WTC11 (cell line): ENCODE measurements around the gene ZBTB21. TPM values are rescaled to one million over a fixed set of nuclear protein-coding genes. Genes with fewer than 3 reads are reported as not detected.

Source experiments
- ATAC-seq: fragments of 200-7000 bp; cut with Tn5 transposase; 2 replicates; pipeline ENCODE4 v1.10.0; 2021; ENCODE audit warnings: mild to moderate bottlenecking, moderate library complexity
- CTCF ChIA-PET: fragments of 300-600 bp; sonication (Branson Sonifier 250); formaldehyde crosslinking; loops from one replicate; lab custom pipeline; 2021; ENCODE audit warnings: antibody characterized with exemption; lab: Charles Lee
- POLR2A ChIA-PET: fragments of 350-600 bp; sonication (Branson Sonifier 250); formaldehyde crosslinking; loops from one replicate; lab custom pipeline; 2021; ENCODE audit warnings: antibody characterized with exemption; lab: Charles Lee
- DNase-seq: peaks from one replicate; pipeline ENCODE4 v3.0.0; 2021; ENCODE audit warnings: low spot score
- H3K27ac Mint-ChIP-seq: 2 replicates; pipeline ENCODE4 v1.8.0; 2021; ENCODE audit warnings: mixed read lengths
- H3K27me3 Mint-ChIP-seq: 2 replicates; pipeline ENCODE4 v1.8.0; 2021; ENCODE audit warnings: low read depth, mild to moderate bottlenecking, moderate library complexity, mixed read lengths
- H3K36me3 Mint-ChIP-seq: 2 replicates; pipeline ENCODE4 v1.8.0; 2021; ENCODE audit warnings: mixed read lengths
- H3K4me1 Mint-ChIP-seq: 2 replicates; pipeline ENCODE4 v1.8.0; 2022; ENCODE audit warnings: mixed read lengths
- H3K4me3 Mint-ChIP-seq: 2 replicates; pipeline ENCODE4 v1.8.0; 2021; ENCODE audit warnings: mild to moderate bottlenecking, moderate library complexity, mixed read lengths
- H3K9me3 Mint-ChIP-seq: 2 replicates; pipeline ENCODE4 v1.8.0; 2021; ENCODE audit warnings: mixed read lengths
- ATF1 ChIP-seq: sonication (generic); formaldehyde crosslinking; IDR thresholded peaks from 2 replicates; pipeline ENCODE4 v1.8.1; 2023; ENCODE audit warnings: mild to moderate bottlenecking, moderate library complexity, missing genetic modification reagents
- TEAD1 ChIP-seq: sonication (generic); formaldehyde crosslinking; IDR thresholded peaks from 2 replicates; pipeline ENCODE4 v1.8.0; 2022; ENCODE audit warnings: mild to moderate bottlenecking, missing genetic modification reagents
- ZNF396 ChIP-seq: fragments of 250-450 bp; sonication (Bioruptor Pico); IDR thresholded peaks from 2 replicates; pipeline ENCODE4 v1.8.0; 2021; ENCODE audit warnings: mild to moderate bottlenecking, moderate library complexity, borderline replicate concordance
- ZNF423 ChIP-seq: fragments of 250-450 bp; sonication (Bioruptor Pico); IDR thresholded peaks from 2 replicates; pipeline ENCODE4 v2.1.2; 2022; ENCODE audit warnings: mild to moderate bottlenecking, moderate library complexity
- total RNA-seq: library from RNA; stranded (reverse); gene quantifications from 3 replicates; pipeline ENCODE4 v1.2.3, GENCODE V29; 2021
- TF ChIP-seq, protein P1 (sequence below): sonication (generic); formaldehyde crosslinking; IDR thresholded peaks from 2 replicates; pipeline ENCODE4 v1.8.0; 2022; ENCODE audit warnings: mild to moderate bottlenecking, missing genetic modification reagents
- TF ChIP-seq, protein P2 (sequence below): sonication (generic); formaldehyde crosslinking; IDR thresholded peaks from 2 replicates; pipeline ENCODE4 v1.8.0; 2022; ENCODE audit warnings: missing genetic modification reagents
- TF ChIP-seq, protein P3 (sequence below): fragments of 200-600 bp; IDR thresholded peaks from 2 replicates; pipeline ENCODE4 v1.8.0; 2022; ENCODE audit warnings: antibody characterized with exemption
- TF ChIP-seq, protein P4 (sequence below): sonication (generic); formaldehyde crosslinking; IDR thresholded peaks from 2 replicates; pipeline ENCODE4 v1.8.0; 2023; ENCODE audit warnings: mild to moderate bottlenecking, missing genetic modification reagents
- TF ChIP-seq, protein P5 (sequence below): fragments of 250-450 bp; sonication (Bioruptor Pico); IDR thresholded peaks from 2 replicates; pipeline ENCODE4 v1.8.0; 2021; ENCODE audit warnings: mild to moderate bottlenecking
- TF ChIP-seq, protein P6 (sequence below): sonication (generic); formaldehyde crosslinking; IDR thresholded peaks from 2 replicates; pipeline ENCODE4 v1.8.0; 2022; ENCODE audit warnings: mild to moderate bottlenecking, missing genetic modification reagents
- TF ChIP-seq, protein P7 (sequence below): sonication (generic); formaldehyde crosslinking; IDR thresholded peaks from 2 replicates; pipeline ENCODE4 v1.8.0; 2022; ENCODE audit warnings: mild to moderate bottlenecking, missing genetic modification reagents

ZBTB21 gene
- total RNA-seq, 1 experiment from 2014 or later: 13.8 TPM

DNA sequence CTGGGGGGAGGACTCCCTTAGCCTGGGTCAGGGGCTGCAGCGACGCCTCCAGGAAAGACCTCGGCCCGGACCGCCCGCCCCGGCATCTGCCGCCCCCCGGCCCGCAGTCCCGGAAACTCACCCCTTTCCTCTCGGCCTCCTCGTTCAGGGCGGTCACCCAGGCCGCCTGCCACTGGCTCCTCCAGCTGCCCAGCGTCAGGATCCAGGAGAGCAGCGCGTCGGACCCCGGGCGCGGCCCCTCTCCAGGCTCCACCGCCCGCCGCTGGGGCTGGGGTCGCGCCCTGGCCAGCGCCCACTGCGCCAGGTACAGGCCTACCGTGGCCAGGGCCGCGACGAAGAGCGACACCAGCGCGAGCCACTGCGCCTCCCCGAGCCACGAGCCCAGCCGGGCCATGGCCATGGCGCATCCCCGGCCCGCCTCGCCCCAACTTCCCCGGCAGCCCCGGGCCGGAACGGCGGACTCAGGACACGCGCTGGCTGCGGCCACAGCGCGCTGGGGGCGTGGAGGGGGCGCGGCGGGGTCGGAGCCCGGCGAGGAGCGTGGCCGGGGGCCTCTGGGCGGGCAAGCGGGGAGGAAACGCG, 56.8 kb downstream of the ZBTB21 start (continued):
- TF ChIP-seq, protein P1, sequence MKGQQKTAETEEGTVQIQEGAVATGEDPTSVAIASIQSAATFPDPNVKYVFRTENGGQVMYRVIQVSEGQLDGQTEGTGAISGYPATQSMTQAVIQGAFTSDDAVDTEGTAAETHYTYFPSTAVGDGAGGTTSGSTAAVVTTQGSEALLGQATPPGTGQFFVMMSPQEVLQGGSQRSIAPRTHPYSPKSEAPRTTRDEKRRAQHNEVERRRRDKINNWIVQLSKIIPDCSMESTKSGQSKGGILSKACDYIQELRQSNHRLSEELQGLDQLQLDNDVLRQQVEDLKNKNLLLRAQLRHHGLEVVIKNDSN (CRISPR knock-in tag): no peak
- TF ChIP-seq, protein P2, sequence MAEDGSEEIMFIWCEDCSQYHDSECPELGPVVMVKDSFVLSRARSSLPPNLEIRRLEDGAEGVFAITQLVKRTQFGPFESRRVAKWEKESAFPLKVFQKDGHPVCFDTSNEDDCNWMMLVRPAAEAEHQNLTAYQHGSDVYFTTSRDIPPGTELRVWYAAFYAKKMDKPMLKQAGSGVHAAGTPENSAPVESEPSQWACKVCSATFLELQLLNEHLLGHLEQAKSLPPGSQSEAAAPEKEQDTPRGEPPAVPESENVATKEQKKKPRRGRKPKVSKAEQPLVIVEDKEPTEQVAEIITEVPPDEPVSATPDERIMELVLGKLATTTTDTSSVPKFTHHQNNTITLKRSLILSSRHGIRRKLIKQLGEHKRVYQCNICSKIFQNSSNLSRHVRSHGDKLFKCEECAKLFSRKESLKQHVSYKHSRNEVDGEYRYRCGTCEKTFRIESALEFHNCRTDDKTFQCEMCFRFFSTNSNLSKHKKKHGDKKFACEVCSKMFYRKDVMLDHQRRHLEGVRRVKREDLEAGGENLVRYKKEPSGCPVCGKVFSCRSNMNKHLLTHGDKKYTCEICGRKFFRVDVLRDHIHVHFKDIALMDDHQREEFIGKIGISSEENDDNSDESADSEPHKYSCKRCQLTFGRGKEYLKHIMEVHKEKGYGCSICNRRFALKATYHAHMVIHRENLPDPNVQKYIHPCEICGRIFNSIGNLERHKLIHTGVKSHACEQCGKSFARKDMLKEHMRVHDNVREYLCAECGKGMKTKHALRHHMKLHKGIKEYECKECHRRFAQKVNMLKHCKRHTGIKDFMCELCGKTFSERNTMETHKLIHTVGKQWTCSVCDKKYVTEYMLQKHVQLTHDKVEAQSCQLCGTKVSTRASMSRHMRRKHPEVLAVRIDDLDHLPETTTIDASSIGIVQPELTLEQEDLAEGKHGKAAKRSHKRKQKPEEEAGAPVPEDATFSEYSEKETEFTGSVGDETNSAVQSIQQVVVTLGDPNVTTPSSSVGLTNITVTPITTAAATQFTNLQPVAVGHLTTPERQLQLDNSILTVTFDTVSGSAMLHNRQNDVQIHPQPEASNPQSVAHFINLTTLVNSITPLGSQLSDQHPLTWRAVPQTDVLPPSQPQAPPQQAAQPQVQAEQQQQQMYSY (CRISPR knock-in tag): peak; percentile 35; the same call in 1 of the 2 replicates
- TF ChIP-seq, protein P3, sequence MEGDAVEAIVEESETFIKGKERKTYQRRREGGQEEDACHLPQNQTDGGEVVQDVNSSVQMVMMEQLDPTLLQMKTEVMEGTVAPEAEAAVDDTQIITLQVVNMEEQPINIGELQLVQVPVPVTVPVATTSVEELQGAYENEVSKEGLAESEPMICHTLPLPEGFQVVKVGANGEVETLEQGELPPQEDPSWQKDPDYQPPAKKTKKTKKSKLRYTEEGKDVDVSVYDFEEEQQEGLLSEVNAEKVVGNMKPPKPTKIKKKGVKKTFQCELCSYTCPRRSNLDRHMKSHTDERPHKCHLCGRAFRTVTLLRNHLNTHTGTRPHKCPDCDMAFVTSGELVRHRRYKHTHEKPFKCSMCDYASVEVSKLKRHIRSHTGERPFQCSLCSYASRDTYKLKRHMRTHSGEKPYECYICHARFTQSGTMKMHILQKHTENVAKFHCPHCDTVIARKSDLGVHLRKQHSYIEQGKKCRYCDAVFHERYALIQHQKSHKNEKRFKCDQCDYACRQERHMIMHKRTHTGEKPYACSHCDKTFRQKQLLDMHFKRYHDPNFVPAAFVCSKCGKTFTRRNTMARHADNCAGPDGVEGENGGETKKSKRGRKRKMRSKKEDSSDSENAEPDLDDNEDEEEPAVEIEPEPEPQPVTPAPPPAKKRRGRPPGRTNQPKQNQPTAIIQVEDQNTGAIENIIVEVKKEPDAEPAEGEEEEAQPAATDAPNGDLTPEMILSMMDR: no peak
- TF ChIP-seq ZNF423 (0 out of 2 replicates have a peak, but pooled peaks have one; percentile 2), ATF1 (CRISPR knock-in tag) (0 out of 2 replicates have a peak, but pooled peaks have one; percentile 42), TEAD1 (CRISPR knock-in tag) (no peak)
- TF ChIP-seq, protein P4, sequence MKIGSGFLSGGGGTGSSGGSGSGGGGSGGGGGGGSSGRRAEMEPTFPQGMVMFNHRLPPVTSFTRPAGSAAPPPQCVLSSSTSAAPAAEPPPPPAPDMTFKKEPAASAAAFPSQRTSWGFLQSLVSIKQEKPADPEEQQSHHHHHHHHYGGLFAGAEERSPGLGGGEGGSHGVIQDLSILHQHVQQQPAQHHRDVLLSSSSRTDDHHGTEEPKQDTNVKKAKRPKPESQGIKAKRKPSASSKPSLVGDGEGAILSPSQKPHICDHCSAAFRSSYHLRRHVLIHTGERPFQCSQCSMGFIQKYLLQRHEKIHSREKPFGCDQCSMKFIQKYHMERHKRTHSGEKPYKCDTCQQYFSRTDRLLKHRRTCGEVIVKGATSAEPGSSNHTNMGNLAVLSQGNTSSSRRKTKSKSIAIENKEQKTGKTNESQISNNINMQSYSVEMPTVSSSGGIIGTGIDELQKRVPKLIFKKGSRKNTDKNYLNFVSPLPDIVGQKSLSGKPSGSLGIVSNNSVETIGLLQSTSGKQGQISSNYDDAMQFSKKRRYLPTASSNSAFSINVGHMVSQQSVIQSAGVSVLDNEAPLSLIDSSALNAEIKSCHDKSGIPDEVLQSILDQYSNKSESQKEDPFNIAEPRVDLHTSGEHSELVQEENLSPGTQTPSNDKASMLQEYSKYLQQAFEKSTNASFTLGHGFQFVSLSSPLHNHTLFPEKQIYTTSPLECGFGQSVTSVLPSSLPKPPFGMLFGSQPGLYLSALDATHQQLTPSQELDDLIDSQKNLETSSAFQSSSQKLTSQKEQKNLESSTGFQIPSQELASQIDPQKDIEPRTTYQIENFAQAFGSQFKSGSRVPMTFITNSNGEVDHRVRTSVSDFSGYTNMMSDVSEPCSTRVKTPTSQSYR: no peak

DNA sequence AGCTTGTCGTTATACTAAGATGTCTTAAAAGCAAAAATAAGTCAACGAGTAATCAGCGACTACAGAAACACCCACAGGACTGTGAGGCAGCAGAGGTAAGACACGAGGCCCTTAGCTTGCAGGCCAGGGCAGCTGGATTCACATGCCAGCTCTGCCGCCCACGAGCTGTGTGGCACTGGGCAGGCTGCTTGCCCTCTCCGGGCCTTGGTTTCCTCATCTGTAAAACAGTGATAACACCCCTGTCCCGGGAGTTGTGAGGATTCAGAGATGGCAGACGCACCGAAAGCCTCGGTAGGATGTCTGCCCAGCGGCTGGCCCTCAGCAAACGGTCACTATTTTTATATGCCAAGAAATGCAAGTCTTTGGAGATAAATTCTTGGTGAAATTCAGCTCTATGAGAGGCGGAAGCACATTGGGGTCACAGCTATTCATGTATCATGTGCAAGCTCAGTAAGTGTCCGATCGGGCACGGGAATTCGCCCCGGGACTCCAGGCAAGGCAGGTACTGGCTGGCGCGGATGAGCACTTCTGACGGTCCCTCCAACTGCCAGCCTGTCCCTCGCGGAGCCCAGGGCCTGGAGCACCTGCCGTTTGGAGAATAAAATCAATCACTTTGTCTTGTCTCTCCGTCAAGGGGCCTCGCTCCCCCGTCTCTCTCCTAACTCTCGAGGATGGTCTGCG, 57.5 kb downstream of the ZBTB21 start:
- H3K9me3 Mint-ChIP-seq: no peaks in the 10 kb centered on the region
- peak overlapping the region; percentile 68 for H3K4me3 Mint-ChIP-seq
- peaks cover 19% of the 10 kb centered on the region for H3K27me3 Mint-ChIP-seq
- POLR2A ChIA-PET: no interaction called here
- peaks cover 40% of the 10 kb centered on the region for H3K4me1 Mint-ChIP-seq
- no peak overlapping the region for H3K27ac Mint-ChIP-seq
- DNase-seq: peak; percentile 28
- TF ChIP-seq, protein P5, sequence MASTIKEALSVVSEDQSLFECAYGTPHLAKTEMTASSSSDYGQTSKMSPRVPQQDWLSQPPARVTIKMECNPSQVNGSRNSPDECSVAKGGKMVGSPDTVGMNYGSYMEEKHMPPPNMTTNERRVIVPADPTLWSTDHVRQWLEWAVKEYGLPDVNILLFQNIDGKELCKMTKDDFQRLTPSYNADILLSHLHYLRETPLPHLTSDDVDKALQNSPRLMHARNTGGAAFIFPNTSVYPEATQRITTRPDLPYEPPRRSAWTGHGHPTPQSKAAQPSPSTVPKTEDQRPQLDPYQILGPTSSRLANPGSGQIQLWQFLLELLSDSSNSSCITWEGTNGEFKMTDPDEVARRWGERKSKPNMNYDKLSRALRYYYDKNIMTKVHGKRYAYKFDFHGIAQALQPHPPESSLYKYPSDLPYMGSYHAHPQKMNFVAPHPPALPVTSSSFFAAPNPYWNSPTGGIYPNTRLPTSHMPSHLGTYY: no peak
- TF ChIP-seq, protein P6, sequence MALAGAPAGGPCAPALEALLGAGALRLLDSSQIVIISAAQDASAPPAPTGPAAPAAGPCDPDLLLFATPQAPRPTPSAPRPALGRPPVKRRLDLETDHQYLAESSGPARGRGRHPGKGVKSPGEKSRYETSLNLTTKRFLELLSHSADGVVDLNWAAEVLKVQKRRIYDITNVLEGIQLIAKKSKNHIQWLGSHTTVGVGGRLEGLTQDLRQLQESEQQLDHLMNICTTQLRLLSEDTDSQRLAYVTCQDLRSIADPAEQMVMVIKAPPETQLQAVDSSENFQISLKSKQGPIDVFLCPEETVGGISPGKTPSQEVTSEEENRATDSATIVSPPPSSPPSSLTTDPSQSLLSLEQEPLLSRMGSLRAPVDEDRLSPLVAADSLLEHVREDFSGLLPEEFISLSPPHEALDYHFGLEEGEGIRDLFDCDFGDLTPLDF (CRISPR knock-in tag): no peak
- no peak for TF ChIP-seq ZNF396 (CRISPR knock-in tag)
- TF ChIP-seq, protein P7, sequence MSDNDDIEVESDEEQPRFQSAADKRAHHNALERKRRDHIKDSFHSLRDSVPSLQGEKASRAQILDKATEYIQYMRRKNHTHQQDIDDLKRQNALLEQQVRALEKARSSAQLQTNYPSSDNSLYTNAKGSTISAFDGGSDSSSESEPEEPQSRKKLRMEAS (CRISPR knock-in tag): 0 out of 2 replicates have a peak, but pooled peaks have one; percentile 5
- TF ChIP-seq, all 79 proteins: peak for 1
- no peaks in the 10 kb centered on the region for H3K36me3 Mint-ChIP-seq
- ATAC-seq: peak; percentile 2; the same call in 1 of the 2 replicates
- CTCF ChIA-PET: interaction anchor here (0.6 to 1.0 kb wide), 3 partner anchors 79 to 340 kb away, joined by 3 to 4 read pairs (median 3); no protein-coding TSS in a partner anchor
